Activated naive CD4-positive, alpha-beta T cell treated with anti-CD3 and anti-CD28 coated beads, Interleukin-2, amount 10 ng/mL, durations not matched to agents 7 days and 5 days (primary cell): ENCODE measurements around the gene CRYBG2.
A peak's percentile ranks its signal among the peaks of the same experiment; 100 is the strongest.

ENCODE experiments used
- CTCF ChIA-PET: fragments of 350-600 bp; sonication (Branson Sonifier 250); formaldehyde crosslinking; loops from one replicate; lab custom pipeline; 2021; ENCODE audit warnings: antibody characterized with exemption; lab: Charles Lee
- DNase-seq: peaks from one replicate; pipeline ENCODE4 v3.0.0-alpha.2; 2020
- H3K27ac Mint-ChIP-seq: one replicate; pipeline ENCODE4 v1.8.0; 2021; ENCODE audit warnings: mild to moderate bottlenecking, moderate library complexity, mixed read lengths
- H3K27me3 Mint-ChIP-seq: one replicate; pipeline ENCODE4 v1.8.0; 2021; ENCODE audit warnings: mild to moderate bottlenecking, mixed read lengths
- H3K36me3 Mint-ChIP-seq: one replicate; pipeline ENCODE4 v1.8.0; 2021; ENCODE audit warnings: mixed read lengths
- H3K4me1 Mint-ChIP-seq: one replicate; pipeline ENCODE4 v1.8.0; 2021; ENCODE audit warnings: mixed read lengths
- H3K4me3 Mint-ChIP-seq: one replicate; pipeline ENCODE4 v1.8.0; 2021; ENCODE audit warnings: mild to moderate bottlenecking, moderate library complexity, mixed read lengths
- H3K9me3 Mint-ChIP-seq: one replicate; pipeline ENCODE4 v1.8.0; 2021; ENCODE audit warnings: mixed read lengths

Gene CRYBG2

DNA sequence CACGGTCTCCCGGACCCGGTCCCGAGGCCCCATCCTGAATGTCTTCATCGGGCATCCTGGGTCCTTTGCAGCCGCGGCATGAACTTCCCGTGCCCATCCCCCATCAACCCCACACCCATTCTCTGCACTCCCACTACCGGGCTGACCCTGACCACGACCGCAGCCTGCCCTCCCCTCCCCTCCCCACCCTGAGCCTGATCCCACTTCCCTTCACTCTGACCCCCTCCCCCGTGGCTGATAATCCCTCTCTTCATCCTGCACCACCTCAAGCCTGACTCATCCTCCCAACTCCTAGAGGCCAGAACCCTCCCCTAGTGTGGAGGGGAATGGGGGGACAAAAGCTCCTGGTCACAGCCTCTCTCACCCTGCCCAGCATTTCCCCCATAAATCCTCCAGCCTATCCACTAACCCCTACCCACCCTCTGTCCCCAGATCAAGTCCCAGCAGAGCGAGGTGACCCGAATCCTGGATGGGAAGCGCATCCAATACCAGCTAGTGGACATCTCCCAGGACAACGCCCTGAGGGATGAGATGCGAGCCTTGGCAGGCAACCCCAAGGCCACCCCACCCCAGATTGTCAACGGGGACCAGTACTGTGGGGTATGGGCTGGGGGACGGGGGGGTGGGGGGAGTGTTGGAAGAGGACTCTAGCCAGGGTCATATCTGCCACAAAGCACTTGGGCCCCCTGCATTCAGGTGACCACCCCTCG is 73.4 kb downstream of the CRYBG2 start:
- CTCF ChIA-PET, result interaction anchor here (1.1 to 18.0 kb wide), 4 partner anchors 42 to 137 kb away, joined by 3 to 632 read pairs (median 7); partner anchors contain the start of gene CD52
- Mint-ChIP-seq H3K27me3 (no peaks in the 10 kb centered on the region), H3K9me3 (no peaks in the 10 kb centered on the region), H3K4me3 (peak overlapping the region; percentile 91), H3K4me1 (peaks cover 90% of the 10 kb centered on the region), H3K27ac (peak overlapping the region; percentile 93), H3K36me3 (peaks cover 68% of the 10 kb centered on the region)
- DNase-seq, result peak; percentile 54

DNA sequence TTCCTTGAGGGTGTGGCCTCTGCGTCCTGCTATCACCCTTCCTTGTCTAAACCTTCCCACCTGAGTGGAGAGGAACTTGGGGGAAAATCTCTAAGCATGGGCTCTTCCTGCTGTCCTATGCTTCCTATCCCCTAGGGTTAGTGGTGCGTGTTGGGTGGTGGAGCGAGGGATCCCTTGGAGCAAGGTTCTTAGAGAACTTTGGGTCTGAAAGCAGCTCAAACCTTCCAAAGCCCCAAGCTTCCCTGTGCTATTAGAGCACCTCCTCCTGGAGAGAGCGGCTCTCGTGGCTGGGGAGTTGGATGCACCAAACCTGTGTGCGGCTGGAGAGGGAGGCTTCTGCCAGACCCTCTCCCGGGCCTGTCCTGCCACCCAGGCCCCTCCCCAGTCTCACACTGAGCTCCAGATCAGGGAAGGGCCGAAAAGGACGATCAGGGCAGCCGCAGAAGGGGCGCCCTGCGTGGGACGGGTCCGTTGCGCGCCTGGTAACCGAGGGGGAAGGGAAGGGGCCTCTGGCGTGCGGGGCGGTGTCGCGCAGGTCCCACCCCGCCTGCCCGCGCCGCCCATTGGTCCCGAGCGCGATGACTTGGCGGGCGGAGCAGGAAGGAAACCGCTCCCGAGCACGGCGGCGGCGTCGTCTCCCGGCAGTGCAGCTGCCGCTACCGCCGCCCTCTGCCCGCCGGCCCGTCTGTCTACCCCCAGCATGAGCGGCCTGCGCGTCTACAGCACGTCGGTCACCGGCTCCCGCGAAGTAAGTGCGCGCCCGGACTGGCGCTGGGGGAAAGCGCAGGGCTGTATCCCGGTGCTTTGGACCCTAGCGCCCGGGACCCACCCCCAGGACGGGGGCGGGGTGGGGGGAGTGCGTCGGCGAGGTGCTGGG is 74.2 kb downstream of the CRYBG2 start, which contains the start of gene SH3BGRL3:
SH3BGRL3 (plus strand) TSS at position 631 of the 877 bp plus-strand sequence; CDS start at position 701, 70 bp downstream.
- Mint-ChIP-seq H3K36me3 (peaks cover 63% of the 10 kb centered on the region), H3K27me3 (no peaks in the 10 kb centered on the region), H3K4me3 (peak within 1 kb of the TSS; percentile 91), H3K9me3 (no peaks in the 10 kb centered on the region), H3K4me1 (peaks cover 88% of the 10 kb centered on the region), H3K27ac (peak within 1 kb of the TSS; percentile 93)
- DNase-seq, result peak; percentile 91
- CTCF ChIA-PET, result interaction anchor here (0.8 to 18.0 kb wide), 9 partner anchors 9 to 138 kb away, joined by 3 to 632 read pairs (median 4); partner anchors contain the start of gene CD52

- DNase-seq, result peak; percentile 43
- Mint-ChIP-seq H3K4me3 (peak overlapping the region; percentile 91), H3K36me3 (peaks cover 67% of the 10 kb centered on the region), H3K27me3 (no peaks in the 10 kb centered on the region), H3K4me1 (peaks cover 86% of the 10 kb centered on the region), H3K9me3 (no peaks in the 10 kb centered on the region), H3K27ac (peak overlapping the region; percentile 92)
- CTCF ChIA-PET, result interaction anchor here (0.8 to 18.0 kb wide), 8 partner anchors 10 to 139 kb away, joined by 3 to 632 read pairs (median 4); partner anchors contain the start of gene CD52
These were observed 75.0 kb downstream of the CRYBG2 start for GRCh38 chr1:26278724-26279455.

GRCh38 chr1:26278303-26278702 is 75.6 kb downstream of the CRYBG2 start:
- no peaks in the 10 kb centered on the region for H3K27me3 Mint-ChIP-seq
- H3K9me3 Mint-ChIP-seq, result no peaks in the 10 kb centered on the region
- H3K27ac Mint-ChIP-seq, result peak overlapping the region; percentile 92
- CTCF ChIA-PET, result interaction anchor here (1.0 to 18.0 kb wide), 4 partner anchors 9 to 113 kb away, joined by 3 to 632 read pairs (median 44); partner anchors contain the start of gene CD52
- DNase-seq, result no peak
- H3K36me3 Mint-ChIP-seq, result peaks cover 62% of the 10 kb centered on the region
- peaks cover 80% of the 10 kb centered on the region for H3K4me1 Mint-ChIP-seq
- peak overlapping the region; percentile 33 for H3K4me3 Mint-ChIP-seq

DNA sequence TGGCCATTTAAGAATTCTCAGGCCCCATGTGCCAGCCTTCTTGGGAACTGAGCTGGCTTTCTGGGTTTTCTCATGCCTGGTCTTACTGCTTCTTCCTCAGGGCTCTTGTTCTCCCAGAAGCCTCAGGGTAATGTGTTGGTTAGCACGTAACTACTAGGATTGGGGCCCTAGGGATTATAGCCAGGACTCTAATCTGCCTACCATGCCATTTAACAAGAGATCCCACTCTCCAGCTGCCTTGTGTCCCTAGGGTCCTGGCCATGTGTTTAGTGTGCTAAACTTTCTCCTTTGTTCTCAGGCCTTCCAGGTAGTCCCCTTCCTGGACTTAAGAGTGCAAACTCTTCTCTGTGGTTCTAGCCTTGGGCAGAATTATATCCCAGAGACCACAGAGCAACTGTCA is 76.2 kb downstream of the CRYBG2 start:
- Mint-ChIP-seq H3K27me3 (no peaks in the 10 kb centered on the region), H3K4me1 (peaks cover 74% of the 10 kb centered on the region), H3K36me3 (peaks cover 60% of the 10 kb centered on the region), H3K27ac (peak overlapping the region; percentile 92), H3K9me3 (no peaks in the 10 kb centered on the region), H3K4me3 (no peak overlapping the region)
- CTCF ChIA-PET, result interaction anchor here (1.0 to 18.0 kb wide), 5 partner anchors 9 to 113 kb away, joined by 3 to 632 read pairs (median 20); partner anchors contain the start of genes CD52 and CEP85
- no peak for DNase-seq

- CTCF ChIA-PET, result interaction anchor here (0.9 to 18.0 kb wide), 7 partner anchors 10 to 140 kb away, joined by 3 to 632 read pairs (median 11); partner anchors contain the start of genes CD52 and CEP85
- no peak for DNase-seq
- Mint-ChIP-seq H3K9me3 (no peaks in the 10 kb centered on the region), H3K27ac (peak overlapping the region; percentile 92), H3K4me1 (peaks cover 70% of the 10 kb centered on the region), H3K36me3 (peaks cover 57% of the 10 kb centered on the region), H3K4me3 (peak overlapping the region; percentile 33), H3K27me3 (no peaks in the 10 kb centered on the region)
These were observed 76.7 kb downstream of the CRYBG2 start for GRCh38 chr1:26277261-26277661.

GRCh38 chr1:26276432-26276838 is 77.5 kb downstream of the CRYBG2 start:
- Mint-ChIP-seq H3K36me3 (peaks cover 58% of the 10 kb centered on the region), H3K27me3 (no peaks in the 10 kb centered on the region), H3K4me1 (peaks cover 63% of the 10 kb centered on the region), H3K27ac (peak overlapping the region; percentile 92), H3K4me3 (peak overlapping the region; percentile 33), H3K9me3 (no peaks in the 10 kb centered on the region)
- CTCF ChIA-PET, result interaction anchor here (0.5 to 18.0 kb wide), 11 partner anchors 11 to 154 kb away, joined by 3 to 632 read pairs (median 5); partner anchors contain the start of genes CD52 and CEP85
- DNase-seq, result no peak

DNA sequence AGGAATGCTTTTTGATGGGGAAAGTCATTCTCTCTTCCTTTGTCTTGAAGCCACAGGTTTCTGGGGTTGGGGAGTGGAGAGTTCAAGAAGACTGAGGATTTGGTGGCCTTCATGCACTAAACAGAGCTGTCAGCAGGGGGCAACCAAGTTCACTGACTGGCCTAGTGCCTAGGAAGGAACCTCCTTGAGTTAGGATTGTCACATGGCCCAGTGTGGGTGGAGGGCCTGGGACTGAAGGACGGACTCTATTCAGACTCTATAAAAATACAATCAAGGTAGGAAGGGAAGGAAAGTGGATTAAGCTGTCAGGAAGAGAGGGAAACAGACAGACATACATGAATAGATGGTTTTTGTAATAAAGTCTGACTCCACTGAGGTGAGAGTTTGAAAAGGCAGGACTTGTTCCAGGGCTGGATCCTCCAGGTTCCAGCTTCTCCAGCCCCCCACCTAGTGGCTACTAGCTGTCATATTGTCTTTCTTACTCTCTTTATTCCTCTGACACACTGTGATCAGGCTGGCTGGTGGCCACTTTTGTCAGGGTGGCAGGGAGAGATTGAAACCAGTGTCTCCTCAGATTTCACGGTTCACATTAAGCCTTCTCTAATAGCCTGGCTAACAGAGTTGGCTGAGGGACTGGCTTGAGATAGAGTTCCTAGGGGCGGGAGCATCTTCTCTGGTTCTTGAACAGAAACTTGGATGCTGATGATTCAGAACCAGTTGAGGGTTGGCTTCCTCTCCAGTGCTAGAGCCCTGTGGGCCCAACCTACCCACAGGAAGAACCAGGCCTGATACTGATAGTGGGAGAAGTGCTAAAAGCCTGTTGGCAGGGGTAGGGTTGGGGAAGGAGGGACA is 78.1 kb downstream of the CRYBG2 start:
- Mint-ChIP-seq H3K27ac (peak overlapping the region; percentile 92), H3K27me3 (no peaks in the 10 kb centered on the region), H3K9me3 (no peaks in the 10 kb centered on the region), H3K4me3 (no peak overlapping the region), H3K4me1 (peaks cover 57% of the 10 kb centered on the region), H3K36me3 (peaks cover 52% of the 10 kb centered on the region)
- peak; percentile 89 for DNase-seq
- CTCF ChIA-PET, result interaction anchor here (0.8 to 18.0 kb wide), 18 partner anchors 10 to 195 kb away, joined by 3 to 632 read pairs (median 4); partner anchors contain the start of genes CD52 and CEP85

- CTCF ChIA-PET, result interaction anchor here (0.7 to 18.0 kb wide), 18 partner anchors 9 to 195 kb away, joined by 3 to 632 read pairs (median 4); partner anchors contain the start of genes CD52, CEP85 and ZNF593
- no peaks in the 10 kb centered on the region for H3K27me3 Mint-ChIP-seq
These were observed 79.0 kb downstream of the CRYBG2 start for GRCh38 chr1:26274801-26275425.

More at GRCh38 chr1:26274801-26275425, 79.0 kb downstream of the CRYBG2 start:
- DNase-seq, result no peak
- Mint-ChIP-seq H3K4me3 (no peak overlapping the region), H3K27ac (peak overlapping the region; percentile 47), H3K36me3 (peaks cover 52% of the 10 kb centered on the region), H3K4me1 (peaks cover 53% of the 10 kb centered on the region), H3K9me3 (no peaks in the 10 kb centered on the region)
